GM21619 (cell line): ENCODE measurements around the gene HAPSTR1.

ENCODE experiments used
- ATAC-seq: cut with Tn5 transposase; IDR thresholded peaks from one replicate; pipeline ENCODE4 v1.9.1; 2021; ENCODE audit not compliant: unreplicated experiment

HAPSTR1 gene

DNA sequence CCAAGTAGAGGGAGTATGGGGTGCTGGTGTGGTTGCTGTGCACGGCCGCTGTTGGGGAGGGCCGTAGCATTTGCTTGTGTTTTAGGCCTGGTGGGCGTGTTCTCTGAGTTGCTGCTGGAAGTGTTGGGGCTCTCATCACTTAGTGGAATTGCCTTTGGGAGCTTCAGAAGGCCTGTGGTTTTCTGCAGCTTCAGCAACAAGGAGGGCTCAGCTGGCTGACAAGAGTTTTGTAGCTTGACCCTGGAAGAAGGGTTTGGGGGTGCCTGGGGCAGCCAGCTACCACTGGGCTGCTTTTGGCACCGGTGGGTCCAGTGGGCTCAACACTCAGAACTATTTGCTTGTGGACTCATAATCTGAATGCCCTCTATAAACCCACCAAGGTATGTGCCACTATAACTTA is 30.9 kb downstream of the HAPSTR1 start:
- ATAC-seq: no peak

DNA sequence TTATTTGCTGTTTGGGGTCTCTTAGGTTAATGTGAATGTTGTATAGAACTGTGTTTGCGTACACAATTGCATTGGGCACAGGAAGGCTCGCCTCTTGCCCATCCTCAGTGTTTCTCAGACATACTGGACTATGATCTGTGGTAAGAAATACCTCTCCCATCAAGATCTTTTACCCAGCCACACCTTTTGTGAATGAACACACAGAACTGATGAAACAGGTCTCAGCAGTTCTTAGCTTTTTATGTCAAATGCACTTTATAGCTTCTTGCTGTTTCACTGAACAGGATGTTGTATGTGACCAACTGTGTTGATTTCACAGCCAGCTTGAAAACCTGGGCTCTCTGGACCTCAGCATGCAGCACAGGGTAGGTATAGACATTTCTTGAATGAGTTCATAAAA is 31.5 kb downstream of the HAPSTR1 start:
- no peak for ATAC-seq

DNA sequence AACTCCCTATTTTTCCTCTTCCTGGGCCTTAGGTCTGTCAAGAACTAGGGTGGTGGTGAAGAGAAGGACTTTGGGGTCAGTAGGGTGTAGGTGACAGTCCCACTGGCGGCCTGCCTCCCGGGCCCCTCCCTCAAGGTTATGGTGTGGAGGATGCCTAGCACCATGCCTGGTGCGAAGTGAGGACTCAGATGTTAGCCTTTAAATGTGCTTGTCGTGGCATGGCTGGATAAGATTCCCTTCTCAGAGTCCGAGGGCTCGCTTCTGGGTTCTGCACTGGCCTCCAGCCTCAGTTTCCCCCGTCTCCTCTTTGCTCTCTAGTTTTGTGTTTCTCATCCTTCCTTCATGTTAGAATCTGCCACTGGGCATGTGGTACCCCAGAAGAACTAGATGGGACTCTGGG is 32.0 kb downstream of the HAPSTR1 start:
- no peak for ATAC-seq

DNA sequence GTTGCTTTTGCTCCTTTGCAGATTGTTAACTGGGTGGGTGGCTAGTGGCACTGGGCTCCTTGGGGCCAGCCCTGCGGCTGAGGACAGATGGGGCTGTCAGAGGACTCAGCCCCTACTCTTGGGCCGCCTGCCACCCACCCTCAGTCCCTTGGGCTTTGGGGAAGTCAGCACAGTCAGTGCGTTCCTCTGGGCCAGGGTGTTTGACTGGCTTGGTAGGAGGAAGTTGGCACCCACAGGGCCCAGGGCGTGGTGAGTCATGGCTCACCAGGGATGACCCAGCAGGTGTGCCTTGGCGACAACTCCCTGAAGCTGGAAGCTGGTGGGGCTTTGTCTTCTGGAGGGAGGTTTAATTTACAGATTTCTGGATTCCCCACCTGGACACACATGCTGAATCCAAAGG is 32.4 kb downstream of the HAPSTR1 start:
- ATAC-seq: no peak

DNA sequence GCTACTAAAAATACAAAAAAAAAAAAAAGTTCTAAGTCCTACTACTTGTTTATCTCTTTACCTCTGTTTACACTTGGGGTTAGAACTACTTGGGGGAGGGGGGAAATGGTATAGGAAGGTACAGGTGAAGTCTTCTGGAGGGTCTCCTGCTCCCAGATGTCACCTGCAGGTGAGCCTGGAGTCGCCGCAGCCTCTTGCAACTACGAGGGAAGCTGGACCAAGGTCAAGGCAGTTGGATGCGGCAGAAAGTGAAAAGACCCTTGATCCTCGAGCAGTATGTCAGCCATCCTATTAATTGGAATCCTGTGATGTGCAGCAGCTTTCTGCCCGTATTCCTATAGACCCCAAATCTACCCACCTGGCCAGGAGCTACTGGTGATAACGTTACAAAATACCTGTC is 33.0 kb downstream of the HAPSTR1 start:
- no peak for ATAC-seq

DNA sequence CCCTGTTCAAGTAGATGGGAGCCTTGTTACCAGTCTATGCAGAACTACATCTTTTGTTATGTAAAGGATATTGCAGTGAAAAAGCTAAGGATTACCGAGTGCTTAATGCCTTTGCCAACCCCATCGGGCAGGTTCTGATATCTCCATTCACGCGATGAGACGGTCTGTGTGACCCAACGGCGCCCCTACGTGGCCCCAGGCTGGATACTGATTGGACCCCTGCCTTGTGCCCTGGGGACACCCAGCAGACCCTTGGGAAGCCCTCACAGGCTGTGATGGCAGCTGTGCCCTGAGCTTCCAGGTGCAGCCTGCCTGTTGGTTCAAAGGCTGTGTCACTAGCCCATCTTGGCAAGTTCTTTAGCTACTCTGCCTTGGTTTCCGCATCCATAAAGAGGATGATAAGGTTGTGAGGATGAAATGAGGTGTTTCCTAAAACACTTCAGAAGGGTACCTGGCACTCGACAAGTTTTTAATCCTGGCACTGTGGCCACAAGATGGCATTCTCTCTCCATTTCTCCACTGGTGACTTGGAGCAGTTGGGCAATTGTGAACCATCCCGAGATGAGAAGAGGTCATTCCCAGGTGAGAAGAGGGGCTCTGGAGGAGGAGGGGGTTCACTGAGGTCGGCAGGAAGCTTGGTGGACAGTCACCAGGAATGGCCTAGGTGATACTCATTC is 33.6 kb downstream of the HAPSTR1 start:
- no peak for ATAC-seq

DNA sequence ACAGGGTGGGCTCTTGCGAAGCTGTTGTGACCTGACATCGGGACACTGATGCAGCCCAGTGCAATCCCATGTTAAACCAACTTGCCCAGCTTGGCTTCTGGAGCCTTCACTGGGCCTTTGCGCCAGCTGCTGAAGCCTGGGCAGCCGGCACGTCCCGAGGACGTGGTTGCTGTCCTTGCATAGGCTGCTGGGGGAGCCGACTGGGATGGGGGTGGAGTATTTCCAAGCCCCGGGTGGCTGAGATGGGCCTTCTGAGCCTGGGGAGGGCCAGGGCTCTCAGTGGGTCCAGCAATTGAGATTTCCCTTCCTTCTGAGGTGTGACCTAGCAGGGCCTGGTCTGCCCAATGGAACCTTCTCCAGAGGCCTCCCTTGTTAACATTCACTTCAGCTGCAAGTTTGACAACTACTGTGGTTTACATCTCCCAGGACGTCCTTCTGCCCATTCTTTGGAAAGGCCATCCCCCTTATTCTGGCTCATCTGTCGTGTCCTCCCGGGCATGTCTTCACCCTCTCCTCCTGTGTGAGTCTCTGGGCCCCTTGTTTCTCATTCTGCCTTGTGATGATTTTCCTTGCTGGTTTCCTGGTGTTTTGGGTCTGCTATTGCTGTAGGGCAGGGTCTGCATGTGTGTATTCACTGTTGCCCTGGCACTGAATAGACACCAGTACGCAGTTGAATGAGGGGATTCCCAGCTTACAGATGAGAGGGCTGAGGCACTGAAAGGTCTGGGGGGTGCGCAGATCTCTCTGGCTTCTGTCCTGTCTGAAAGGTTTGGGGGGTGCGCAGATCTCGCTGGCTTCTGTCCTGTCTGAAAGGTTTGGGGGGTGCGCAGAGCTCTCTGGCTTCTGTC is 34.4 kb downstream of the HAPSTR1 start:
- ATAC-seq: no peak

DNA sequence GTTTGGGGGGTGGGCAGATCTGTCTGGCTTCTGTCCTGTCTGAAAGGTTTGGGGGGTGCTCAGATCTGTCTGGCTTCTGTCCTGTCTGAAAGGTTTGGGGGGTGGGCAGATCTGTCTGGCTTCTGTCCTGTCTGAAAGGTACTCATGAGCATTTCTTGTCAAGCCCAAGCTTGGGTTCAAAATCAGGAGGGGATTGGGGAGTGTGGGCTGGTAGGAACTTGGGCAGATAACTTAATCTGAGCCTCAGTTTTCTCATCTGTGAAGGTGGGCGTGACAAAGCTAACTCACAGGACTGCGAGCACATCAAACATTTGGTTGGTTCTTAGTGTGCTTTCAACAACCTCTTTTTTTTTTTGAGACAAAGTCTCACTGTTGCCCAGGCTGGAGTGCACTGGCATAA is 35.2 kb downstream of the HAPSTR1 start:
- no peak for ATAC-seq

DNA sequence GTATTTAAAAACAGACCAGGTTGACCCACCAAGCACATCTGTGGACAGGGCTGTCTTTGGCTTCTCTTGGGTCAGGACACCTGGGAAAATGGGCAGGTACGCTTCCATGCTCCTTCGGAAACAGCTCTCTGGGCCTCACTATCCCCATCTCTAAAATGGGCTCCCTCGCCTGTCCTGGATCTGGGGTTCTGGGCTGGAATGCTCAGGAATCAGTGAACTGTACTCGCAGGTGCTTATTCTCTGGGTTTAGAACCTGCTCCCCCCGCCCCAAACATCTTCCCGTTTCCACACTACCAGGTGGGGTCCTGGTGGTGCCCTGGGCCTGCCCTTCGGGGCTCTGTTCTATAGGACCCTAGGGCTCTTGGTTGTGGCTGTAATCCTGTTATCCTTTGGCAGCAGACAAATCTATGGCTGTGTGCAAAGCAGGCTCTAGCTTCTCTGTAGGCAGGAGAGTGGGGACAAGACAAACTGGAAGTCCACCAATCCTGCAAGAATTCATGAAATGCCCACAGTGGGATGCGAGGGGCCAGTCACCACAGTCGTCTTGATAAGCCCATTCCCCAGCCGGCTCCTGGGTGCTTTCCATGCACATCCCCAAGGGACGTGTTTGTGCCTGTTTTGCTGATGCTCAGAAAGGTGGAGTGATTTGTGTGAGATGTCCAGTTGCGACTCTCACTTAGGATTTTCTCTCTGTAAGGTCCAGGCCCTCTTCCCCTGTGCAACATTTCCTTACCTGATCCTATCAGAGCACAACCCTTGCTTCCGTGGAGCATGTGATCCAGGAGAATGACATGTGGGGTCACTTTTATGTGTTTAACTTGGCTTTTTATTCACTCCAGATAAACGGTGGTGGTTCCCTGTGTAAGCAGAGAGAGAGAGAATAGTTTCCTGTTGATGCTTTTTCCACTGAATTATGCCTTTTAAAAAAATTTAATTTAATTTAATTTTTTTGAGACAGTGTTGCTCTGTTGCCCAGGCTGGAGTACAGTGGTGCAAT is 37.2 kb downstream of the HAPSTR1 start:
- ATAC-seq: no peak

DNA sequence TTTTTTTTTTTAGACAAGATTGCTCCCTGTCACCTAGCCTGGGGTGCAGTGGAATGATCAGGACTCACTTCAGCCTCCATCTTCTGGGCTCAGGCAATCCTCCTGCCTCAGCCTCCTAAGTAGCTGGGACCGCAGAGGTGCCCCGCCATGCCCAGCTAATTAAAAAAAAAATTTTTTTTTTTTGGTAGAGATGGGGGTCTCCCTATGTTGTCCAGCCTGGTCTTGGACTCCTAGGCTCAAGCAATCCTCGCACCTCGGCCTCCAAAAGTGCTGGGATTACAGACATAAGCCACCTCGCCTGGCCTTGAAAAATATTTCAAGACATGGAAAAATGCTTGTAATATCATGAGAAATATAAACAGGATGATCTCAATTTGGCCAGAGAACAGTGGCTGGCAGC is 42.9 kb downstream of the HAPSTR1 start:
- no peak for ATAC-seq

DNA sequence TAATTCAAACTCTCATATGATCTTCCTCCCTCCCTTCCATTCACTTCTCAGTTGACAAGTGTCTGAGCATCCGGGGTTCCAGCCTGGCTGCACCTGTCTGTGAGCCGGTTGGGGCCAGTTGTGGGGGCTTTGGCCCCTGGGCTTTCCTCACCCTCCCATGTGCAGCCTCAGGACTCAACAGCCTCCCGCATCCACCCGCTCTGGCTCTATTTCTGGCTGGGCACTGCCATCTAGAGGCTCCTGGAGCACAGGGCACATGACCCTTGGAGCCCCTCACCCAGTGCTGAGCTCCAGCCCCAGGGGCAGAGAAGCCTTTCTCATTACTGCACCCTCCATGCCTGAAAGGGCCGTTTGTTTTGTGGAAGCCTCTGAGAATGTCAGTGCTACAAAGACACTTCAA is 43.3 kb downstream of the HAPSTR1 start:
- peak; percentile 41 for ATAC-seq

DNA sequence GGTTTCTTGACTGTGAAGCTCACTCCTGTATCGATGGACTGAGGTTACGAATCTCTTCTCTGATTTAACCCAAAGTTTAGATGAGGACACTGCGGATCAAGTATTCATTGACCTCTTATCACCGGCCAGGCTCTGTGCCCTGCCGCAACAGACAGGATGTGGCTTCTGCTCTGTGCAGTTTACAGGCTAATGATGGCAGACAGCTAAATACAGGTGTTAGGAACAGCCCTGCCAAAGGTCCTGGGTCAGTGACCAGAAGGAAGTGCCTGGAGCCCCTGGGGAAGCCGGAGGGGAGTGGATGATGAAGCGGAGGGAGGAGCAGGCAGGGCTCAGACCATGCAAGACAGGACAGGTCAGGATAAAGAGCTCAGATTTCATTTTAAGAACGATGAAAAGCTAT is 44.4 kb downstream of the HAPSTR1 start:
- peak; percentile 69 for ATAC-seq

DNA sequence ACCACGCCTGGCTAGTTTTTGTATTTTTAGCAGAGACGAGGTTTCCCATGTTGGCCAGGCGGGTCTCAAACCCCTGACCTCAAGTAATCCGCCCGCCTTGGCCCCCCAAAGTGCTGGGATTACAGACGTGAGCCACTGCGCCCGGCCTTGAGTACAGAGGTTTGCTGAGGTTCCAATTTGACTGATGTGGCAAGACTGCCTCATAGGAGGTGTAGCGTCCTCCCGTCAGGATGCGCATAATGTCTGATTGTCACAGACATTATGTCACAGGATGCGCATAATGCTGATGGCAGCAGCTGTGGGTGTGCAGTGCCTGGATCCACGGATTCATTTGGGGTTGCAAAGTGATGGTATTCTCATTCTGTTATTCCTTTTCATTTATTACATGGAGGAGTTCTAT is 45.2 kb downstream of the HAPSTR1 start:
- ATAC-seq: no peak

DNA sequence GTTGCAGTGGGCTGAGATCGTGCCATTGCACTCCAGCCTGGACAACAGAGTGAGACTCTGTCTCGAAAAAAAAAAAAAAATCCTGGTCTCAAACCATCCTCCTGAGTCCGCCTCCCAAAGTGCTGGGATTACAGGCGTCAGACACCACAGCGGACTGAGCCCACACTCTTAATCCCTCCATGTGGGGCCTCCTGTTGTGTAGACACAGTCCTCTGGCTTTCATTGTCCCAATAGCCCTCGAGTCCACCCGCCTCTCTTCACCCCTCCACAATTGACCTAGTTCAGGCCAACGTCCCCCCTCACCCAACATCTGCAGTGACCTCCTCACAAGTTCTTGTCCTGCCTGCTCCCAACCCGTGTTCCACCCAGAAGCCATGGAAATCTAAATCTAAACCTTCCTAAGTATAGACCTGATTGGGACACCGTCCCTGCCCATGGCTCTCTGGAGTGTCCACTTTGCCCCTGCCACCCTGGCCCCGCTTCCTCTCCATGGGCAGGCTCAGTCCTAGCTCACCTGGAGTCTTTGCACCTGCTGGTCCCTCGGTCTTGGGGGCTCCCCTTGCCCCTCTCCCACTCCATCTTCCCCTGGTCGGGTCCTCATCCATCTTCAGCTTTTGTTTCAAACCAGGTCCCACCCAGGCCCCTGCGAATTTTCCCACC is 46.7 kb downstream of the HAPSTR1 start:
- no peak for ATAC-seq

DNA sequence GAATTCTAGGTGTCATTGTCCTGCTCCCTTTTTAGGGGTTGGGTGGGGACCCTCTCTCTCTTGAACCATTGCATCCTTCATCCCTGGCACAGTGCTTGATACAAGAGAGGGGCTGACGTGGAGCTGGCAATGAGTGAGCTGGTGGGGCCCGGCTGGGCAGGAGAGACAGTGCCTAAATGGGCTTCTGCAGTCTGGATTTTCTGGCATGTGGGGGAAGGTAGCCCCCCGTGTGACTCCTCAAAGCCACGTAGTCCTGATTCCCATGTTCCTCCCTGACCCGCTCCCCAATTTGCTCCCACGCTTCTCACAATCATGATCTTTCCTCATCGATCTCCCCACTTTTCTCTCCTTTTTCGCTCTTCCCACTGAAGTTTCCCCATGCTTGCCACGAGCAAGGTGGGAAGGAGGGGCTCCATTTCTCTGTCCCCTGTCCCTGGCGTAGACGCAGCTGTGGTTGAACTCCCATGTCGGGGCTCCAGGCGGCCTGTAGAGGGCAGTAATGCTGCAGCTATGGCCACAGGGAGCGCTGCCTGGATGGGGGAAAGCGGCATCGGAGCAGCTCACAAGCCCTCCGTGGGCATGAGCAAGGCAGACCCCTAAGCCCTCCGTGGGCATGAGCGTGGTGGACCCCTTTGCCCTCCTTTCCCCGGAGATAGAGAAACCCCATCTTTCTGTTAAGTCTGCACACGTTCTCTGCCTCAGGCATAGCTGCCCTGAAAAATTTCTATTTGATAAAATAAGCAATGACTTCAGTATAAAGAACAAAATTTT is 47.5 kb downstream of the HAPSTR1 start:
- ATAC-seq: peak; percentile 37

DNA sequence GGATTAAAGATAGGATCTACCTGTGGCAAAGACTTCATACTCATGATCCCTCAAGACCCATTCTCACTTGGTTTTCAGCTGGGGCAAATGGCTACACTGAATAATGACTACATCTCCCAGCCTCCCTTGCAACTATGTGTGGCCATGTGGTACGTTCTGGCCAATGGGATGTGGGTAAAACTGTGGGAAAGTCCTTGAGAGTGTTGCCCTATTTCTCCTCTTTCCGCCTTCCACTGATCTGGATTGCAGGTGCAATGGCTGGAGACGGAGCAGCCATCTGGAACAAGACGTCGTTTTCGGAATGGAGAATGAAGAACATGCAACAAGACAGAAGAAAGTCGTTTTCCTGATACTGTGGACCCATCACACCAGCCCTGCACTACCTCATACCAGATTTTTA is 48.5 kb downstream of the HAPSTR1 start:
- ATAC-seq: peak; percentile 48
